Smooth muscle cell (in vitro differentiated cells): ENCODE data around the gene MEGF11. TPM values are rescaled to one million over a fixed set of nuclear protein-coding genes. Genes with fewer than 3 reads are reported as not detected.

Experiments
- DNase-seq: peaks from one replicate; lab custom pipeline; 2025; ENCODE audit not compliant: unreplicated experiment; lab: John Stamatoyannopoulos, UW
- H2AFZ ChIP-seq: fragments of 200-600 bp; sonication (generic); 2 replicates; pipeline ENCODE4 v1.6.0; 2016; ENCODE audit warnings: antibody characterized with exemption, low read depth, mild to moderate bottlenecking
- H3F3A ChIP-seq: fragments of 200-600 bp; sonication (generic); 2 replicates; pipeline ENCODE4 v1.6.0; 2017; ENCODE audit warnings: antibody characterized with exemption, low read depth
- H3K27ac ChIP-seq: fragments of 200-600 bp; sonication (generic); 2 replicates; pipeline ENCODE4 v1.5.1; 2016; ENCODE audit warnings: low read depth, mild to moderate bottlenecking
- H3K27me3 ChIP-seq: fragments of 200-600 bp; sonication (generic); 2 replicates; pipeline ENCODE4 v1.6.1; 2016; ENCODE audit warnings: low read depth, mild to moderate bottlenecking
- H3K36me3 ChIP-seq: fragments of 200-600 bp; sonication (generic); 2 replicates; pipeline ENCODE4 v1.5.1; 2016; ENCODE audit warnings: low read depth
- H3K4me1 ChIP-seq: fragments of 200-600 bp; sonication (generic); 2 replicates; pipeline ENCODE4 v1.5.1; 2016; ENCODE audit warnings: low read depth
- H3K4me2 ChIP-seq: fragments of 200-600 bp; sonication (generic); 2 replicates; pipeline ENCODE4 v1.6.0; 2016; ENCODE audit warnings: mild to moderate bottlenecking
- H3K4me3 ChIP-seq: fragments of 200-600 bp; sonication (generic); 2 replicates; pipeline ENCODE4 v1.5.1; 2016; ENCODE audit warnings: mild to moderate bottlenecking
- H3K79me2 ChIP-seq: fragments of 200-600 bp; sonication (generic); 2 replicates; pipeline ENCODE4 v1.6.0; 2016; ENCODE audit warnings: low read depth, mild to moderate bottlenecking
- H3K9ac ChIP-seq: fragments of 200-600 bp; sonication (generic); 2 replicates; pipeline ENCODE4 v1.6.0; 2016; ENCODE audit warnings: low read depth
- H3K9me3 ChIP-seq: fragments of 200-600 bp; sonication (generic); replicated peaks from 2 replicates; pipeline ENCODE4 v1.5.1; 2016; ENCODE audit warnings: low read depth
- H4K20me1 ChIP-seq: fragments of 200-600 bp; sonication (generic); 2 replicates; pipeline ENCODE4 v1.6.0; 2016; ENCODE audit warnings: low read depth
- WGBS: methylation state at CpG from one replicate; pipeline ENCODE4 v1.1.7; 2016; ENCODE audit warnings: low lambda C conversion rate; 5-methylcytosine and 5-hydroxymethylcytosine counted together
- polyA plus RNA-seq: library from polyadenylated mRNA; unstranded; fragments of >200 nt; fragmentation: Nextera tagmentation; extraction: Ambion mirVana; gene quantifications from 2 replicates; pipeline ENCODE4 v1.2.1, GENCODE V29; 2016
- total RNA-seq: library from RNA; depleted of rRNA; stranded (reverse); fragments of >200 nt; gene quantifications from 2 replicates; pipeline ENCODE4 v1.2.3, GENCODE V29; 2014
- TF ChIP-seq, protein P1 (sequence below): fragments of 200-600 bp; sonication (generic); IDR thresholded peaks from 2 replicates; pipeline ENCODE4 v1.5.1; 2017; ENCODE audit warnings: borderline replicate concordance, mild to moderate bottlenecking, antibody characterized with exemption; ENCODE audit not compliant: insufficient read depth, poor library complexity, severe bottlenecking

MEGF11 gene
- total and polyA plus RNA-seq, 2 experiments from 2014 or later, result 0.08 TPM; not detected in 1

- Histone ChIP-seq H3K9ac (no peak overlapping the region), H3K27ac (no peak overlapping the region), H3K9me3 (no peaks in the 10 kb centered on the region), H2AFZ (no peak overlapping the region), H3K36me3 (no peaks in the 10 kb centered on the region), H3K4me1 (no peaks in the 10 kb centered on the region), H4K20me1 (no peaks in the 10 kb centered on the region), H3F3A (no peaks in the 10 kb centered on the region), H3K4me2 (no peak overlapping the region), H3K27me3 (no peaks in the 10 kb centered on the region), H3K4me3 (no peak overlapping the region), H3K79me2 (no peaks in the 10 kb centered on the region)
- 78% methylated on average over 1 of the region's 1 CpG for WGBS
- TF ChIP-seq, protein P1, sequence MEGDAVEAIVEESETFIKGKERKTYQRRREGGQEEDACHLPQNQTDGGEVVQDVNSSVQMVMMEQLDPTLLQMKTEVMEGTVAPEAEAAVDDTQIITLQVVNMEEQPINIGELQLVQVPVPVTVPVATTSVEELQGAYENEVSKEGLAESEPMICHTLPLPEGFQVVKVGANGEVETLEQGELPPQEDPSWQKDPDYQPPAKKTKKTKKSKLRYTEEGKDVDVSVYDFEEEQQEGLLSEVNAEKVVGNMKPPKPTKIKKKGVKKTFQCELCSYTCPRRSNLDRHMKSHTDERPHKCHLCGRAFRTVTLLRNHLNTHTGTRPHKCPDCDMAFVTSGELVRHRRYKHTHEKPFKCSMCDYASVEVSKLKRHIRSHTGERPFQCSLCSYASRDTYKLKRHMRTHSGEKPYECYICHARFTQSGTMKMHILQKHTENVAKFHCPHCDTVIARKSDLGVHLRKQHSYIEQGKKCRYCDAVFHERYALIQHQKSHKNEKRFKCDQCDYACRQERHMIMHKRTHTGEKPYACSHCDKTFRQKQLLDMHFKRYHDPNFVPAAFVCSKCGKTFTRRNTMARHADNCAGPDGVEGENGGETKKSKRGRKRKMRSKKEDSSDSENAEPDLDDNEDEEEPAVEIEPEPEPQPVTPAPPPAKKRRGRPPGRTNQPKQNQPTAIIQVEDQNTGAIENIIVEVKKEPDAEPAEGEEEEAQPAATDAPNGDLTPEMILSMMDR, result no peak
- DNase-seq, result no peak
Observed at GRCh38 chr15:66241908-66242285, 11.7 kb downstream of the MEGF11 start.

- no peaks in the 10 kb centered on the region for H3K9me3 ChIP-seq
- H3K79me2 ChIP-seq, result no peaks in the 10 kb centered on the region
- no peak overlapping the region for H3K9ac ChIP-seq
- H3K4me1 ChIP-seq, result no peaks in the 10 kb centered on the region
- no peak overlapping the region for H2AFZ ChIP-seq
- no peak for DNase-seq
- no peak overlapping the region for H3K4me3 ChIP-seq
- TF ChIP-seq, protein P1, result no peak
- WGBS, result 81% methylated on average over 12 of the region's 12 CpGs
- no peak overlapping the region for H3K27ac ChIP-seq
- H4K20me1 ChIP-seq, result no peaks in the 10 kb centered on the region
- no peak overlapping the region for H3K4me2 ChIP-seq
- H3K36me3 ChIP-seq, result no peaks in the 10 kb centered on the region
- H3K27me3 ChIP-seq, result no peaks in the 10 kb centered on the region
- H3F3A ChIP-seq, result no peaks in the 10 kb centered on the region
Observed at GRCh38 chr15:66241087-66241907, 12.3 kb downstream of the MEGF11 start.

DNA sequence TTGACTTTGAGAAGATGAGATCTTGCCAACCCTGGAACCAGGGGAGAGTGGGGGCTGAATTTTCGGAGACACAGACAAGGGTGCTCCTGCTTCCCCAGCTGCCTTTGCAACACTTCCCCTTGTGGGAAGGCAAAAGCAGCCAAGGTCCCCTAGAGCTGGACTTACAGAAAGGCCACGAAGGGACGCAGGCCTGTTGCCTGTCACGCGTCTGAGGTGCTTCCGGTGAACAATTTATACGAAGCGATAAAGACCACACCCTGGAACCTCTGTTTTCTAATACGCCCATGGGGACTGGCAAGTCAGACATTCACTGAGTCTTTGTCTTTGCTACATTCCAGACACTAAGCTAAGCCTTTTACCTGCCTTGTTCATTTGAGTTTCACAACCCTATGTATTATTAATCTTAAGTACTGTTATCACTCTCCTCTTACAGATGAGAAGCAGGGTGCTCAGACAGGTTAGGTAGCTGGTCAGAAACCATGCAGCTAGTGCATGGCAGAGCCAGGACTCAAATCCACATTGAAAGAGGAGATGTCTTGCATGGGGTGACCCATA, 13.2 kb downstream of the MEGF11 start:
- Histone ChIP-seq H2AFZ (no peak overlapping the region), H3K9ac (no peak overlapping the region), H3K4me3 (no peak overlapping the region), H3K27ac (no peak overlapping the region), H3K79me2 (no peaks in the 10 kb centered on the region), H3F3A (no peaks in the 10 kb centered on the region), H3K36me3 (no peaks in the 10 kb centered on the region), H3K9me3 (no peaks in the 10 kb centered on the region), H3K27me3 (peaks cover 4% of the 10 kb centered on the region), H3K4me1 (no peaks in the 10 kb centered on the region), H3K4me2 (no peak overlapping the region), H4K20me1 (no peaks in the 10 kb centered on the region)
- DNase-seq, result no peak
- TF ChIP-seq, protein P1, result no peak
- WGBS, result 89% methylated on average over 9 of the region's 9 CpGs

GRCh38 chr15:66239514-66239913, 14.0 kb downstream of the MEGF11 start:
- WGBS, result 95% methylated on average over 4 of the region's 4 CpGs

More at GRCh38 chr15:66239514-66239913, 14.0 kb downstream of the MEGF11 start:
- Histone ChIP-seq H3K4me3 (no peak overlapping the region), H3K36me3 (no peaks in the 10 kb centered on the region), H3K9ac (no peak overlapping the region), H3K9me3 (no peaks in the 10 kb centered on the region), H3K27me3 (peaks cover 4% of the 10 kb centered on the region), H2AFZ (no peak overlapping the region), H3K4me1 (no peaks in the 10 kb centered on the region), H3K79me2 (no peaks in the 10 kb centered on the region), H4K20me1 (no peaks in the 10 kb centered on the region), H3K27ac (no peak overlapping the region), H3K4me2 (no peak overlapping the region), H3F3A (no peaks in the 10 kb centered on the region)
- TF ChIP-seq, protein P1, result no peak
- no peak for DNase-seq
